HG03432 (cell line): Measurements from ENCODE around the gene ELK4.

Source experiments
- ATAC-seq: cut with Tn5 transposase; IDR thresholded peaks from one replicate; pipeline ENCODE4 v1.9.1; 2021; ENCODE audit warnings: mild to moderate bottlenecking, moderate library complexity; ENCODE audit not compliant: unreplicated experiment

The ELK4 gene

DNA sequence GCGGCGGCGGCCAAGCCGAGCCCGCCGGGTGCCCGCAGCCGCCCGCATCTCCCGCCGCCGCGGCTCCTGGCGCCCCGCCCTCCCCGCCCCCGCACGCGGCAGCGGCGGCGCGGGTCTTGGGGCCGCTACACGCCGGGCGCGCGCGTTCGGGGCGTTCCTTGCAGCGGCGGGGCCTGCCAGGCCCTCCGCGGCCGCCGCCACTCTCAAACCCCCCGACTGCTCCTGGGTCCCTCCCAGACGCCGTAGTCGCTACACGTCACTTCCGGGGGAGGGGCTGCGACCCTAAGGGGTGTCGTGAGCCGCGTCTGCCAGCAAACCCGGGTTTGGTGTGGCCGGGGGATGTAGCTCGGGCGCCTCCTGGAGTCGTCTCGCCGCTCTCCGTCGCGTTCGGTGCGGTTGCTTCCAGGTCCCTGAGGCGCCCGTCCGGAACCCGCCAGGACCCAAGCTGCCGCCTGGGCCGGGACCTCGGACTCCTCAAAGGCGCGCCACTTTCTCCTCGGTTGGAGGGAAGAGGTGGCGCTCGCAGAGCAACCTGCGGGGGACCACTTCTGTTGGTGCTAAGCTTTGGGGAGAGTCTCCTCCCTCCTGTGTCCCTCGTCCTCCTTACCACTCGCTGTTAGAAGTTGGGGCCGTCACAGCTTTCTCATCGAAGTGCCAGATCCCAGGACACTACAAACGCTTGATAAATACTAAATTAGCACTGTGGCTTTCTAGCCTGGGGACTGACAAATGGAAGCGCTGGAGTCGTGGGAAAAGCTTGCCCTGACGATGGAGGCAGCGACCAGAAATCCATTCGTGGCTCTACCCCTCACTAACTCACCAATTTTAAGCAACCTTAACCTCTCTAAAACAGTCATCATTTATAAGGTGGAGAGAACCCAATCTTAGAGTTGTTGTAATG is at the start of gene ELK4:
TSS of gene ELK4 (minus strand) at position 244 of the 901 bp plus-strand sequence. CDS start 8,129 bp downstream, outside the sequence.
- peak; percentile 85 for ATAC-seq

DNA sequence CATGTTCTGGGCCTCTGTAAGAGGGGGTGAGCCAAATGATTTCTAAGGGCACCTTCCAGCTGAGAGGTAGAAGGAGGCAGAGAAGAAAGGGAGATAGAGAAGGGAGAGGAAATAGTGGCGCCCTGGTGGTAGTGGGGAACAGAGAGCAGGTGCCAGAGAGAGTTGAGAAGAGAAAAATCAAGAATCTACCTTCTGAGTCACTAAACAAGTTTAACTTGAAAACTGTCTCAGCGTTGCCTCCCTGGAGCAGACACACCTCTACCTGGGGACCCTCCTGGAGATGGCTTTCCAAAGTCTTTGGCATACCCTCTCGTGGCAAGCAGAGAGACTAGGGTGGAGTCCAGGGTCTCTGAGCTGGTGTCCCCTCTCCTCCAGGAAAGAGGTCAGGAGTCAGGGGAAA is 49.6 kb upstream of the ELK4 start:
- no peak for ATAC-seq

DNA sequence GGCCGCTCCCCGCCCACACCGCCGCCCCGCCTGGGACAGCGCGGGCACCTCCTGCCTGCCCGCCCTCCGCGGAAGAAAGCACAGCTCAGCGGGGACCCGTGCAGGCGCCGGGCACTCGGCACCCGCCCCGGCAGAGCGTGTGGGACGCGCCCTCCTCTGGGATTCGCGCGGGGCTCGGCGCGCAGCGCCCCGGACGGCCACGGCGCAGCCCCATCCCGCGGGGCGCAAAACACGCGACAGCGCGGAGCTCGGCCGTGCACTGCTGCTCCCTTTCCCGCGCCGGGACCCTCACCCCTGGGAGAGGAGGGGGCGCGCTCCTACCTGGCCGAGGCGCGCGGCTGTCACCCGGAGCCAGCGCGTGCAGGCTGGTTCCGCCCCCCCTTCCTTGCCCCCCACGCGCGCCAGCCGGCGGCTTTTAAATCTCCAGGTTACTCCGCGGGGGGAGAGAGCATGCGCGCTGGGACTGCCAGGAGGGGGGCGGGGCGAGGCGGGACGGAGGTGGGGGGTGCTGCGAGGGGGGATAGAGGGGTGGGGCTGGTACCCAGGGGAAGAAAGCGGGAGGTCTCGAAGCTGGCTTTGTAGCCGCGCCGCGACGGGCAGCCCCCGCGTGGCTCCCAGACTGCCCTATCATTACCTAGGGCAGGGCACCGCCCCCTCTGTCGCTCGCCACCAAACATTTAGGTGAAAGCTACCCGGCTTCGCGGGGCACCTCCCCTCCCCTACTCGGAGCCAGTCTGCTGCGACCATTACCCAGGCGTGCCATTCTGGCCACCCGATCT is 48.5 kb upstream of the ELK4 start, which contains the start of gene SLC45A3:
TSS of gene SLC45A3 (minus strand) at position 437 of the 779 bp plus-strand sequence. CDS start 15,853 bp downstream, outside the sequence.
- ATAC-seq: peak; percentile 74

DNA sequence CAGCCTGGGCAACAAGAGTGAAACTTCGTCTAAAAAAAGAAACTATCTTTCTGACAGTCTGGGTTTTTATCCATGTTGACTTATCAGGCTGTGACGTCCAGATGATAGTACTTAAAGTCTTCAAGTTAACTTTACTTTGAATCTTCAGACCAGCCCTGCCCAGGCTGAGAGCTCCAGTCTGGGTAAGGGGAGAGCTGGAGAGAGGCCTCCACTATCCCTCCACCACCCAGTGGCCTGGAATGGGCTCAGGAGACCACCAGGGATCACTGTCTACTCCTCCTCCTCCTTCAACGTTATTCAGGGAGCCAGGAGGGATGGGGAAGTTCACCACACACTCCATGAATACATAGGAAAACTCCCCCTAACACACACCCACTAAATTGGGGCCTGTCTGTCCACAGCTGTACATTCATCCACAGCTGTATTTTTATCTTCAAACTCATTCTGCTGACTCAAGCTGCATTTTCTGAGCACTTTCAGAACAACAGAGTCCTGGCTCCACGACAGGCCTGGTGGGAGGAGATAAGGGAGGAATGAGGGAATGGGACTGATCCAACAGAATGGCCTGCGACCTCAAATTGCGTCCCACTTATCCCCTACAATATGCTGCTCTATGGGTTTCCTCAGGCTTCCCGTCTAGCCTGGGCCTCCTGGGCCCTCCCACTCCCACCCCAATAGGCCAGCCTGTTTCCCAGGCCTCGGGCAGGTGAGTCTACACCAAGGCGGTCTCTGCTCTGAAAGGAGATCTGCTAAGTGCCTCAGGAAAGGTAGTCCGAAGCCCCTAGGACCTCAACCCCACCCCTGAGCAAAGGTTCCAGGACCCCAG is 46.7 kb upstream of the ELK4 start:
- ATAC-seq: no peak

DNA sequence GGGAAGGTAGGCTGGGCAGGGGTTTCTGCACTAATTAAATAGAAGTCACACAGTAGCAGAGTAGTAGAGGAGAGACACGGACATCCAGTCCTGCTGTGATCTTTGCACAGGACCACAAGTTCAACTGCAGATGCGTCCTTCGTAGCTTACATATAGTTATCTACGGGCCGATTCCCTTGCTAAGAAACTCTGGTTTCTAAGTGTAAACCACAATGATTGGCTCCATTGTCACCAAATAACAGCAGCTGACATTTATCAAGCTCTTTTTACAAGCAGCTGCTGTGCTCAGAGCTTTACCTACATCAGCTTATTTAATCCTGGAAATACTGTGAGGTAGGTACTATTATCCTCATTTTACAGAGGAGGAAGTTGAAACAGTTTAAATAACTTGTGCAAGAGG is 45.4 kb upstream of the ELK4 start:
- ATAC-seq: no peak

DNA sequence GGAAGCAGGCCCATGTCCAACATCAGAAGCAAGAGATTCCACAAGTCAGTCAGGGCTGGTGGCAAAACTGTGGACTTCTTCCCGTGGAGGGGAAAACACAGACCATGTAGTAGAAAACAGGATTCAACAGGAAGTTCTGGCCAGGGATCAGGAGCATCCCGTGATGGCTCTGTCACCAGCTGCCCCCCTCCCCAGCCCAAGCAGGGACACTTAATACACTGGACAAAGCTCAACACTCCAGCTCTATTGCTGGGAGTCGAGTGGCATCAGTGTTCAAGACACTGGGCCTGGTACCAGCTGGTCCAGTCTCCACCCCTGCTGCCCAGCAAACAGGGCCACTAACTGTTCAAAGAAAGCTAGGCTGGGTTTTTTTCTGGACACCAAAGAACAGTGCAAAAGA is 44.8 kb upstream of the ELK4 start:
- ATAC-seq: no peak

- no peak for ATAC-seq
Measured at GRCh38 chr1:205676002-205676401, 44.2 kb upstream of the ELK4 start.

GRCh38 chr1:205675247-205675646 is 43.4 kb upstream of the ELK4 start:
- ATAC-seq: no peak

GRCh38 chr1:205672970-205673369 is 41.2 kb upstream of the ELK4 start:
- no peak for ATAC-seq

DNA sequence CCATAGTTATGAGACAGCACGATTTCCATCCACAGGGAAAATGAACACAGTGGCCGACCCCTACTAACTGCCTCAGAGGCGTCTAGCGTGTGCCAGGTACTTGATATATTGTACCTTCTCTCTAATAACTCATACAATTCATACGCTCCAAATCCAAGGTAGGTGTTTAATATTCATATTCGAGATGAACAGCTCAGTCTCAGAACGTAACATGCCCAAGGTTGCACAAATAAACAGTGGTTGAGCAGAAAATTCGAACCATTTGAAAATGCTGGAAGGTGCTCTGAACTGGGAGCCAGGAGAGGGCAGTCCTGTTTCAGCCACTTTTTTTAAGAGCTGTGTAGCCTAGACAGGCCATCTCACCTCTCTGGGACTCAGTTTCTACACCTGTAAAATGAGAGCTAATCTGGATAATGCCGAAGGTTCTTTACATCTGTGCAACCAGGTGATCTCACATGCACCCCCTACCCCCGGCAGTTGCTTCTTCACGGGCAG is 40.6 kb upstream of the ELK4 start:
- no peak for ATAC-seq

DNA sequence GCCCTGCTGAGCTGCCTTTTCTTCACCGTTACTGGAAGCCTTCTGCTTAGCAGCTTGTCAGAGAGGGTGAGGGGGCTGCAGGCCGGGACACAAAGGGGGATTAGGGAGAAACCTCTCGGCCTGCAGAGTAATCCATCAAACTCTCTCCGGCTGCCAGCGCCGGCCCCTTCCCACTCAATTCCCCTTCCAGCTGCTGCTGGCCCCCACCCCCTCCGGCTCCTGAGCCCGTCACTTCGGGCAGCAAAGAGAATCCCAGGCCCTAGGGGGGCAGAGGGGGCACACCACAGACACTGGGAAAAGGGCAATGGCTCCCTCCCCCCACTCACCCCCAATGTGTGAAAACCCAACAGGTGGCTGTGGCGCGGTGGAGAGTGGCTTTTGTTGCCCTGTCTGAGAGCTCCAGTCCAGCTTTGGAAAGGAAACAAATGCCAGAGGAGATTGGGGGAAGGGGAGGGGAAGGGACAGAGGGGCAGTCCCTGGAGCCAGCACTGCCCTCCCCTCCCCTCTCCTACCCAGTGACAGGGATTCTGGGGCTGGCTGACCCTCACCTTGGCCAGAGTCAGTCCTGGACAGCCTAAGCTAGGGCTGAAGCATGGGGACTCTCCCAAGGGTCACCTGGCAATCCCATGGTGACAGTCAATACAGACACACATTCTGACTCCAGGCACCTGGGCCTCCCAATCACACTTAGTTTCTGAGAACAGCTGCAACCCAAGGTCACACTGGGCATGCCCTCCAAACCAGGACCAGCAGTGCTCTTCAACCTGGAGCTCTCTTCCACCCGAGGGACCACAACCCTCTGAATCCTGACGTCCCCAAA is 39.0 kb upstream of the ELK4 start:
- ATAC-seq: no peak

GRCh38 chr1:205670150-205670446 is 38.3 kb upstream of the ELK4 start:
- no peak for ATAC-seq

DNA sequence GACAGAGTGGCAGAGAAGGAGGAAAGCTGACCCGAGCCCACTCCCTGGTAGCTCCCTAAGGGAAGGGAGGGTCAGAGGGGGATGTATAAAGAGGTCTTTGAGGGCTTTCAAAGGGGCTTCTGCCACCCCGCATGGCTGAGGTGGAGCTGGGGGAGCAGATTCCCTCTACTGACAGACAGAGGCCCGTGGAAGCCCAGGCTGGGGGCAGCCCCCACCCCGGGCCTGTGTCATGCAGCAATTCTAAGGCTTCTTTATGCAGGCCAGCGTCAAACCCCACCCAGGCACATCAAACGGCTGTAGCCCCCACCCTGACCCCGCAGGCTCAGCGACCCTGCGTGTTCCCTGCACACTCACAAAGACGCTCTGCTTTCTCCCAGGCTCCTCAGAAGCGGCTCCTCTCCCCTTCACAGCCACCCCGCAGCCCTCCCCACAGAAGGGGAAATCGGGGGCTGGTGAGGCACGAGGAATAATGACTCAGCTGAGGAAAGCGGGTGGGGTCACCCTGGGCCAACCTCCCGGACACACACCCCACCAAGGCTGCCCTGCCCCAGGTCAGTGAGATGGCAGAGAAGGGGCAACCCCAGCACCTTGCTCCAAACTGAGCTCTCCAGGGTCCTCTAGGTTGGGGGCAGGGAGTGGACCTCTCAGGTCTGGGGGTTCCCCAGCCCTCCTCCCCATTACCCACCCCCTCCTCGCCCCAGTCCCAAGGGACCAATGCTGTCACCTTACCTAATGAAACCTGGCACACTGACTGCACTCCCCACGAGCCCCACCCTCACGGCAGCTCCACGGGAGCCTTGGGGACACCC is 37.7 kb upstream of the ELK4 start:
- peak; percentile 43 for ATAC-seq

DNA sequence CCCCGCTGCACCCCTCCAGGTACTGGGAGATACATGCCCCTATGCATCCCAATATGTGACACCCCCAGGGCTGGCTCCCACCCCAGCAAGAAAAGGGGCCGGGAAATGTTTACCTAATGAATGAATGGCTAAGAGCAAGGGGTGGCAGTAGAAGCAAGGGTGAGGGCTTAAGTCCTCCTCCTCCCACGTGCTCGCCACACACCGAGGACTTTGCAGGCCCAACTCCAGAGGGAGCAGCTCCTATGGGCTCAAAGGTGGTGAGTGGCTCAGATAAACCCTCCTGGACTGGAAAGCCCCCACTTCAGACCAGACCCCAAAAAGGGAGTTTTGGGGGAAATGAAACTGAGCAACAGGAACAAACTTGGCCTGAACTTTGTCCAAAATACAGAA is 37.1 kb upstream of the ELK4 start:
- ATAC-seq: peak; percentile 28

GRCh38 chr1:205667909-205668643 is 36.3 kb upstream of the ELK4 start:
- ATAC-seq: no peak

DNA sequence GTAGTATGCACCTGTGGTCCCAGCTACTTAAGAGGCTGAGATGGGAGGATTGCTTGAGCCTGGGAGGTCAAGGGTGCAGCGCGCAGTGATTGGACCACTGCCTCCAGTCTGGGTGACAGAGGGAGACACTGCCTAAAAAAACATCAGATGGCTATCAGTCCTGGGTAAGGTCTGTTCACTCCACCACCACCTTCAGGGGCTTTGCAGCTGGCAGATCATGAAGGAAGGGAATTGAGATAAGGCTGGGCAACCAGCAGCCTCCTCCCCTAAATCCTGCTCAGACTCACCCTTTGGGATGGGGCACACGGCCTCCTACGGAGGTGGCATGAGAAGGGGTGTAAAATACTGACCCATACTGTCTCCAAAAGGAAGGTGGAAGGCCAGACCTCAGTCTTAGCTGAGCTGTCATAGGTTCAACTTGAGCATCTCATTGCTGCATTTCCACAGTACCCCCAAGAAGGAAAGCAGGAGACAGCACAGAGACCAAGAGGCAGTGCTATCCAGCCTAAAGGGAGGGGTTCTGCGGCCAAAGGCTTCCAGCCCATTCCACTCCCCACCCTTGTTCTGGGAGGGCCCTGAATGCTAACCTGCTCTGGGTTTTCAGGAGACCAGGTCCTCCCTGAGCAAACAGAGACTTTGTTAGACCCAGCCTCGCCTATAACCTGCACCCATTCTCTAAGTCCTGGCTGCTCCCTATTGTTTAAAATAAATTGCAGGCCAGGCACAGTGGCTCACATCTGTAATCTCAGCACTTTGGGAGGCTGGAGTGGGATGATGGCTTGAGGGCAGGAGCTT is 34.8 kb upstream of the ELK4 start:
- no peak for ATAC-seq

DNA sequence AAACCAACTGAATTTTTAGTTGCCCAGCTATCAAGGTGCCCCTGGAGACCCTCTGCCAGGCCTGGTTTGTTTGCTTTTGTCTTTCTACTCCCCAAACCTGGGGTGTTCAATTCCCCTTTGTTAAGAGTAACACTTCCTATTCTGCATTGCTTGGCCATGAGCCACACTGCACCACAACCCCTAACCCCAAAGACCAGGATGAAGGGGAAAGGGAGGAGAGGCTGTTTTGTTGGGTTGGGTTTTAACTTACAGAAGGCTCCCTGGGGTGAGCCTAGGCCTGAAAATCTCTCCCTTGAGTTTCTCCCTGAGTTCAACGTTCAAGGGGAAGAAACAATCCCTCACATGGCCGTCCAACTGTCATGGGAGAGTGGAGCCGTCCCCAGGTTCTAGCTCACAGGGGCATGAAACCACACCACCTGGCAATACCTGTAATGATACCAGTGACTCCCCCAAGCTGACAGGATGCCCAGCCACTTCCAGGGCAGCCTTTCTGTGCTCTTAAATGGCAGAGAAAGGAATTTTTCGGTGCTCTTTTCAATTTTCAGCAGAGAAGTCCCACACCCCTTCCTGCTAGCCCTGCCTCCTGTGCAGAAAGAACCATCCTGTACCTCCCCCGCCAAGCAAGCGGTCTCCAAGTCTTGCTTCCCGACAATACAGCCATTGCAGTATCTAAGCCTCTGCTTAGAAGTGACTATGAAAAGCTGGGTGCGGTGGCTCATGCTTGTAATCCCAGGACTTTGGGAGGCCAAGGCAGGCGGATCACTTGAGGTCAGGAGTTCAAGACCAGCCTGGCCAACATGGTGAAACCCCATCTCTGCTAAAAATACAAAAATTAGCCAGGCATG is 33.6 kb upstream of the ELK4 start:
- no peak for ATAC-seq
